Measurements from ENCODE around the gene IL5RA.

The IL5RA gene

DNA sequence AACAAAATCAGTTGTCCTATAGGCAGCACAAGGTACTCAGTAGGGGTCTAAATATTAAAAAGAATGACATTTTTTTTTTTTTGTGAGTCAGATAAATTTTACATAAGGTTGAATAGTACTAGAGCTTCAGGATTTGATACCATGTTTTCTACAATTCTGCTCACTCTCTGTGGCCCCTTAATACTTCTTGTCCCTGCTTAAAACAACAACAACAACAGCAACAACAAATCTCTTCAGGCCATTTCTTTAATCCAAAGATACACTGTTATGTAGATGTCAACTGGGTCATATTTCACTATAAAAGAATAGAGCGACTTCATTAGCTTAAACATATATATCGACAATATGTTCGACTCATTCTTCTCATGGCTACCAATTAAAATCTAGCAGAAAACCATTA is 3.0 kb downstream of the IL5RA start:
- no peak for DNase-seq (ENCODE audit: extremely low read depth, low read depth)
- TF ChIP-seq, protein P1, sequence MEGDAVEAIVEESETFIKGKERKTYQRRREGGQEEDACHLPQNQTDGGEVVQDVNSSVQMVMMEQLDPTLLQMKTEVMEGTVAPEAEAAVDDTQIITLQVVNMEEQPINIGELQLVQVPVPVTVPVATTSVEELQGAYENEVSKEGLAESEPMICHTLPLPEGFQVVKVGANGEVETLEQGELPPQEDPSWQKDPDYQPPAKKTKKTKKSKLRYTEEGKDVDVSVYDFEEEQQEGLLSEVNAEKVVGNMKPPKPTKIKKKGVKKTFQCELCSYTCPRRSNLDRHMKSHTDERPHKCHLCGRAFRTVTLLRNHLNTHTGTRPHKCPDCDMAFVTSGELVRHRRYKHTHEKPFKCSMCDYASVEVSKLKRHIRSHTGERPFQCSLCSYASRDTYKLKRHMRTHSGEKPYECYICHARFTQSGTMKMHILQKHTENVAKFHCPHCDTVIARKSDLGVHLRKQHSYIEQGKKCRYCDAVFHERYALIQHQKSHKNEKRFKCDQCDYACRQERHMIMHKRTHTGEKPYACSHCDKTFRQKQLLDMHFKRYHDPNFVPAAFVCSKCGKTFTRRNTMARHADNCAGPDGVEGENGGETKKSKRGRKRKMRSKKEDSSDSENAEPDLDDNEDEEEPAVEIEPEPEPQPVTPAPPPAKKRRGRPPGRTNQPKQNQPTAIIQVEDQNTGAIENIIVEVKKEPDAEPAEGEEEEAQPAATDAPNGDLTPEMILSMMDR (IDR thresholded peaks at IDR 0.05; ENCODE audit: low read depth, low read length): no peak

DNA sequence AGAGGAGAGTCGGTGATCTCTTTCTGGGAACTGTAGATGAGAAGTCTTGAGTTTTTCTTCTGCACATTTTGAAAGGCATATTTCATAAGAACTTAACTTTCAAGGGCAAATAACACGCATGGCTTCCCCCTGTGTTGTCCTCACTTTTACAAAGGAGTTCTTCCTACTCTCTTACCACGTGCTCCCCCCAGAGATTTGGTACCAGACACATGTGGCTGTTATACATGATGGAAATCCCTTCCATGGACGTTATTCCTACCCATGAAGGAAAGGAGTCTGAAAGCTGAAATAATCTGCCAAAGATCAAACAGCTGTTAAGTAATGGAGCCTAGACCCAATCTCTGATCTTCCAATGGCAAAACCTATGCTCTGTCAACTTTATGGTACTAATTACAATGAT is 4.4 kb downstream of the IL5RA start:
- TF ChIP-seq, protein P1 (IDR thresholded peaks at IDR 0.05; ENCODE audit: low read depth, low read length): no peak
- DNase-seq (ENCODE audit: extremely low read depth, low read depth): no peak

DNA sequence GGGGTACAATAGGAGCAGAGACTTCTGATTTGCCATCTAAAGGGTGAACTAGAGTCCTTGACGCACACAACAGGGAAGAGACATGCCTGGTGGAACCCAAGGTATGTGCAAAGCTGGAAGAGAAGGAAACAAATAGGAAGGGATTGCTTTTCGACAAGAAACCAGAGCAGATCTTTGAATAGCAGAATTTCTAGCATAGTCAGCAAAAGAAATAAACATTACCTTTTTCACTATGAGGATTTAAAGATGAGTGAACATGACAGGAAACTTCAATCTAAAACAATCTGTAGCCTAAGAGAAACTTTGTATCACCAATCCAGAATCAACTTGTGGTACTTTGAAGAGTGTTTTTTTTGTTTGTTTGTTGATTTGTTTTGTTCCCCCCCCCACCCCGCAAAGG is 4.9 kb downstream of the IL5RA start:
- no peak for DNase-seq (ENCODE audit: extremely low read depth, low read depth)
- TF ChIP-seq, protein P1 (IDR thresholded peaks at IDR 0.05; ENCODE audit: low read depth, low read length): no peak

DNA sequence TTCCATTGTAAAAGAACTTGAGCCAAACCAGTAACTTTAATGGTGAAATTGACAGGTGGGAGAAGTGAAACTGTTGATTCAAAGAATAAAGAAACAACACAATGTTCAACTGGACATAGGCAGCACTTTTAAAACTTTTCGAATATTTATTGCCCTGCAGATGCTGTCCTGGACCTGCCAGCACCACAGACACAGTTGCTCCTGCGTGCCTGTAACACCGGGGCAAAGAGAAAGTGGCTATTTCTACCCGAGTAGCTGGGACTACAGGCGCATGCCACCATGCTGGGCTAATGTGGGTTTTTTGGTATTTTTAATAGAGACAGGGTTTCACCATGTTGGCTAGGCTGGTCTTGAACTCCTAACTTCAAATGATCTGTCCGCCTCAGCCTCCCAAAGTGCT is 7.4 kb downstream of the IL5RA start:
- TF ChIP-seq, protein P1 (IDR thresholded peaks at IDR 0.05; ENCODE audit: low read depth, low read length): no peak
- no peak for DNase-seq (ENCODE audit: extremely low read depth, low read depth)

DNA sequence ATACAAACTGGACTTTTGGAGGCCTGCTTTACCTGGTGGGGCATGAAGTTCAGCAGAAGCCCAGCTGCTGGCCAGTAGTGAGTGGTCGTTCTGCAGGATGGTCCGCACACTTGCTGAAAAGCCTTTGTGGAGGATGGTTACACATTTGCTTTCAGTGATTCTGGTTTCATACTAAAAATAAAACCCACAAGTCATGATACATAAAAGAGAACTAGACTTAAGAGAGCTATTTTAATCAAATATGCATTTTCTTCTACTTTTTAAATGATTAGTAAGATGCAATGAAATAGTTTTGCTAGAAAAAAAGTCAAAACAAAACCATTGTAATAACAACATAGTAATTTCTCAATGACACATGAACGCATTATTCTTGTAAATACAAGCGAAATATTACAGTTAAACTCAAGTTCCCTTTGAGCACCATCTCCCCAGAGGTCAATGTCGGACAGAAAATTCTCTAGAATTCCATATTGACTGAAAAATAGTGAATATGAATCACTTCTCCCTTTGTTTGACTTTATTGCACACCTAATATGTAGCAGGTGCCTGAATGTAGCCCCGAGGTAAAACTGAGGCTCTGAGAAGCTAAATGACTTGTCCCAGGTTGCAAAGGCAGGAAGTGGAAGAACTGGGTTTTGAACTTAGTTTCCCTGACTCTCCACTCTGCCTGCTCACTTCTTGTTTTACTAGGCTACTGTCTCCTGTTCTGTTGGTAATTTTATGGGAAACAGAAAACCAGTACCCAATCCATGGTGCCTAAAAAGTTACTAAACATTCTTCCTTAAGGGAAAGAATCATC is 8.3 kb downstream of the IL5RA start:
- no peak for DNase-seq (ENCODE audit: extremely low read depth, low read depth)
- TF ChIP-seq, protein P1 (IDR thresholded peaks at IDR 0.05; ENCODE audit: low read depth, low read length): no peak

DNA sequence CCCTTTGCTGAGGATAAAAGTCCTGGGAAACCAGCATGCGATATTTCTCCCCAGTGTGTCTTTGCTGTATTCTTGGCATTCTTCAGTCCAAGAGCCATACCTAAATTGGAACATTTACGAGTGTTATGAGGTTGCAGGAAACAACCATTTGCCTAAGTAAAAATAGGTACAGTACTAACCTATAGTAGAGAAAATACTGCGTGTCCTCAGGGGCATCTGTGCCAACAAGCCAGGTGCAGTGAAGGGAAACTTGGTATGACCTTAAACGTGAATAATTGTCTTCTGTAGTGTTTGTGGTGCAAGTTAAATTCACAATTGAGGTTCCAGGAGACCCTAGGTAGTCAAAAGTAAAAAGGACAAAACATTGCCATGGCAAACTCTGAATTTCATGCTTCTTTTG is 12.2 kb downstream of the IL5RA start:
- no peak for DNase-seq (ENCODE audit: extremely low read depth, low read depth)
- TF ChIP-seq, protein P1 (IDR thresholded peaks at IDR 0.05; ENCODE audit: low read depth, low read length): no peak

DNA sequence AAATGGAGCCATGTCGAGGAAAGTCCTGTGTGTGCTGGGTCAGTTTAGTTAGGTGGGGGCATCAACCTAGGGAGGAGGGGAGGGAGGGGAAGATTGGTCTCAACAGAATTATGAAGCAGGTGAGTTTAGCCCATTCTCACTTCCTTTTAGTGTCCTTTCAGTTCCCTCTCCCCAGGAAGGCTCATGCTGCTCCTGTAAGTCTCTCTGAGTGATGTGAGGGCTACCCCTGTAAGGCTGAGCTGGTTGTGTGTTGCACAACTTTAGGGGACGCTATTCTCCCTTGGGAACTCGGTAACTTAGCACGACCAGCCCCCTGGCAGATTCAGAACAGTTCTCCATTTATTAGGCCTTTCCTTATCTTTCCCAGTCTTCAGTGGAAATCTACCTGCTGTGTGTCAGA is 21.2 kb downstream of the IL5RA start:
- TF ChIP-seq, protein P1 (IDR thresholded peaks at IDR 0.05; ENCODE audit: low read depth, low read length): no peak
- DNase-seq (ENCODE audit: extremely low read depth, low read depth): no peak

All from AG09319 (cell line).